ENCODE data around the gene AGPS.

Gene AGPS

DNA sequence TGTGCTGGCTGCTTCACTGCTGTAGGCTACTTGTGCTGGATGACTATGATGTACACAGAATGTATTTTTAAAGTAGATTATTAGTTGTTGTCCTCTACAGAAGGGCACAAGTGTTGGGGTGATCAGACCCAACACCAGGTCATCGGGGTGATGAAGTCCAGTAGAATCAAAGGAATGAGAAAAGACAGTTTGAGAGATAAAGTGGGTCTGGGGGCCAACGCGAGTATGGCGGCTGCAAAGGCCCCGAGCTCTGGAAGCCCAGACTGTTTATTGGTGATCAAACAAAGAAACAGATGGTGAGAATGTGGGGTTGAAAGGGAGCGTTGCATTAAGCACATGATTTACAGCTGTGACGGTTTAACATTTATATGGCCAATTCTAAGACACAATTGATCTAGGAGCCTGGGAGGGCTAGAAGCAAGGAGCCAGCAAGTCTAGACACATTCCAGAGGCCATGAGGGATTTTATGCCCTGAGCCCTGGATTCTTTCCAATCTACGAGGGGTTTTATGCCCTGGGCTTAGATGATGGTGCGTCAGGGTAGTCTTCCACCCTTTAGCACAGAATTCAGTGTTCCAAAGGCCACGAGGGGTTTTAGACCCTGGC, 153.5 kb downstream of the AGPS start:
- H3K4me1 ChIP-seq (ENCODE audit: control insufficient read depth, low read length) = no peaks in the 10 kb centered on the region
- H3K79me2 ChIP-seq (ENCODE audit: control insufficient read depth, low read length) = no peaks in the 10 kb centered on the region
- no peak overlapping the region for H3K4me2 ChIP-seq (ENCODE audit: low read length)
- H3F3A ChIP-seq (ENCODE audit: control insufficient read depth, insufficient read depth) = no peaks in the 10 kb centered on the region
- H3K9me2 ChIP-seq (replicated peaks; ENCODE audit: control insufficient read depth, low read length) = no peaks in the 10 kb centered on the region
- no peaks in the 10 kb centered on the region for H4K20me1 ChIP-seq (ENCODE audit: control insufficient read depth, insufficient read depth, low read depth, low read length)
- no peaks in the 10 kb centered on the region for H3K9me3 ChIP-seq (ENCODE audit: control insufficient read depth, insufficient read depth, low read length)
- no peaks in the 10 kb centered on the region for H3K36me3 ChIP-seq (ENCODE audit: control insufficient read depth, low read length)
- no peak for TF ChIP-seq EZH2phosphoT487 (IDR thresholded peaks at IDR 0.05; ENCODE audit: borderline replicate concordance, low read length)
- TF ChIP-seq, protein P1, sequence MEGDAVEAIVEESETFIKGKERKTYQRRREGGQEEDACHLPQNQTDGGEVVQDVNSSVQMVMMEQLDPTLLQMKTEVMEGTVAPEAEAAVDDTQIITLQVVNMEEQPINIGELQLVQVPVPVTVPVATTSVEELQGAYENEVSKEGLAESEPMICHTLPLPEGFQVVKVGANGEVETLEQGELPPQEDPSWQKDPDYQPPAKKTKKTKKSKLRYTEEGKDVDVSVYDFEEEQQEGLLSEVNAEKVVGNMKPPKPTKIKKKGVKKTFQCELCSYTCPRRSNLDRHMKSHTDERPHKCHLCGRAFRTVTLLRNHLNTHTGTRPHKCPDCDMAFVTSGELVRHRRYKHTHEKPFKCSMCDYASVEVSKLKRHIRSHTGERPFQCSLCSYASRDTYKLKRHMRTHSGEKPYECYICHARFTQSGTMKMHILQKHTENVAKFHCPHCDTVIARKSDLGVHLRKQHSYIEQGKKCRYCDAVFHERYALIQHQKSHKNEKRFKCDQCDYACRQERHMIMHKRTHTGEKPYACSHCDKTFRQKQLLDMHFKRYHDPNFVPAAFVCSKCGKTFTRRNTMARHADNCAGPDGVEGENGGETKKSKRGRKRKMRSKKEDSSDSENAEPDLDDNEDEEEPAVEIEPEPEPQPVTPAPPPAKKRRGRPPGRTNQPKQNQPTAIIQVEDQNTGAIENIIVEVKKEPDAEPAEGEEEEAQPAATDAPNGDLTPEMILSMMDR (IDR thresholded peaks at IDR 0.05; ENCODE audit: low read depth, low read length, poor library complexity, severe bottlenecking) = no peak
- no peak overlapping the region for H3K27ac ChIP-seq (ENCODE audit: low read depth, low read length)
- no peak overlapping the region for H3K4me3 ChIP-seq (ENCODE audit: low read length)
- no peaks in the 10 kb centered on the region for H3K27me3 ChIP-seq (ENCODE audit: control insufficient read depth, low read length)

DNA sequence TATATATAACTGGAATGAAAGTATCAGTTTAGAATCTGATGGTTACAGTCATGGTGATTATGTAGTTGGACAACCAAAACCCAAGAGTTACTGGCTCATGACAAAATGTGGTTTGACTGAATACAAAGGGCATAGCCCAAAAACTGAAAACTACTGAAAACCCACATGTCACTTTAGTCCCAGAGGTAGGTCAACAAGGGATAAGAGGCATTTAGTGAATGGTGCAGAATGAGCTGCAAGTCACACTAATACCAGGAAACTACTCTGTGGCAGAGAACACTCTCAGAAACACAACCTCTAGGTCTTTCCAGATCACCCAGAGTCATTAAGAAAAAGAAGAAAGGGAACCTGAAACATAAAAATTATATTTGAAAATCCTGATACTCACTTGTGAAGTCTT, 154.5 kb downstream of the AGPS start:
- H4K20me1 ChIP-seq (ENCODE audit: control insufficient read depth, insufficient read depth, low read depth, low read length) = no peaks in the 10 kb centered on the region
- H3K4me1 ChIP-seq (ENCODE audit: control insufficient read depth, low read length) = peaks cover 3% of the 10 kb centered on the region
- H3K4me2 ChIP-seq (ENCODE audit: low read length) = no peak overlapping the region
- H3K36me3 ChIP-seq (ENCODE audit: control insufficient read depth, low read length) = no peaks in the 10 kb centered on the region
- no peaks in the 10 kb centered on the region for H3K9me2 ChIP-seq (replicated peaks; ENCODE audit: control insufficient read depth, low read length)
- no peaks in the 10 kb centered on the region for H3K79me2 ChIP-seq (ENCODE audit: control insufficient read depth, low read length)
- no peak overlapping the region for H3K4me3 ChIP-seq (ENCODE audit: low read length)
- H3K27ac ChIP-seq (ENCODE audit: low read depth, low read length) = no peak overlapping the region
- TF ChIP-seq EZH2phosphoT487 (IDR thresholded peaks at IDR 0.05; ENCODE audit: borderline replicate concordance, low read length) = no peak
- TF ChIP-seq, protein P1 (IDR thresholded peaks at IDR 0.05; ENCODE audit: low read depth, low read length, poor library complexity, severe bottlenecking) = no peak
- no peaks in the 10 kb centered on the region for H3F3A ChIP-seq (ENCODE audit: control insufficient read depth, insufficient read depth)
- H3K9me3 ChIP-seq (ENCODE audit: control insufficient read depth, insufficient read depth, low read length) = no peaks in the 10 kb centered on the region; the same call in 1 of the 2 replicates
- H3K27me3 ChIP-seq (ENCODE audit: control insufficient read depth, low read length) = no peaks in the 10 kb centered on the region

DNA sequence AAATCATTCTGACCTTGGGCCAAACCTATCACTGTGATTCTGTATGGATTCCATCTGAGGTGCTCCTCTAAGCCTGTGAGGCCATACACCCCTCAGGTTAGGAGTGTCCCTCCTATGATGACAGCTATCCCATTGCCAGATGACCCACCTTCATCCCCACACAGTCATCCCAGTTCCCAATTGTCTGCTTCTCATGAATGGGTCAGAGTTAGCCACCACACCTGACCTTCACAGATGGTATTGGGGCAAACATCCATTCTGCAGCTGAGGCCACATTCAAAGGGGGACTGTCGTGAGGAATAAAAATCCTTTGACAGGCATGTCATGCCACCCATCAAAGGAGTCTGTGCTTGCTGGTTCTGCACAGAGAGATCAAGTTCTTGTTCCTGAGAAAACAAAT, 155.2 kb downstream of the AGPS start:
- Histone ChIP-seq H3K27me3 (ENCODE audit: control insufficient read depth, low read length) (no peaks in the 10 kb centered on the region), H3K4me2 (ENCODE audit: low read length) (no peak overlapping the region), H3F3A (ENCODE audit: control insufficient read depth, insufficient read depth) (no peaks in the 10 kb centered on the region), H3K4me3 (ENCODE audit: low read length) (no peak overlapping the region), H3K9me3 (ENCODE audit: control insufficient read depth, insufficient read depth, low read length) (no peaks in the 10 kb centered on the region; the same call in 1 of the 2 replicates), H3K36me3 (ENCODE audit: control insufficient read depth, low read length) (no peaks in the 10 kb centered on the region; the same call in 1 of the 2 replicates), H3K79me2 (ENCODE audit: control insufficient read depth, low read length) (no peaks in the 10 kb centered on the region), H3K9me2 (replicated peaks; ENCODE audit: control insufficient read depth, low read length) (no peaks in the 10 kb centered on the region), H3K4me1 (ENCODE audit: control insufficient read depth, low read length) (peaks cover 6% of the 10 kb centered on the region), H3K27ac (ENCODE audit: low read depth, low read length) (no peak overlapping the region), H4K20me1 (ENCODE audit: control insufficient read depth, insufficient read depth, low read depth, low read length) (no peaks in the 10 kb centered on the region)
- TF ChIP-seq, protein P1 (IDR thresholded peaks at IDR 0.05; ENCODE audit: low read depth, low read length, poor library complexity, severe bottlenecking) = no peak
- TF ChIP-seq EZH2phosphoT487 (IDR thresholded peaks at IDR 0.05; ENCODE audit: borderline replicate concordance, low read length) = no peak
